ENCODE data around the gene TAOK1. TPM values are rescaled to one million over a fixed set of nuclear protein-coding genes. Genes with fewer than 3 reads are reported as not detected.

The TAOK1 gene
- total and polyA plus RNA-seq, 9 of the 15 experiments (the other 6 are each of a cell fraction or from before 2014, with no cell fraction given): 3.2 to 33.1 (median 16.5) TPM

DNA sequence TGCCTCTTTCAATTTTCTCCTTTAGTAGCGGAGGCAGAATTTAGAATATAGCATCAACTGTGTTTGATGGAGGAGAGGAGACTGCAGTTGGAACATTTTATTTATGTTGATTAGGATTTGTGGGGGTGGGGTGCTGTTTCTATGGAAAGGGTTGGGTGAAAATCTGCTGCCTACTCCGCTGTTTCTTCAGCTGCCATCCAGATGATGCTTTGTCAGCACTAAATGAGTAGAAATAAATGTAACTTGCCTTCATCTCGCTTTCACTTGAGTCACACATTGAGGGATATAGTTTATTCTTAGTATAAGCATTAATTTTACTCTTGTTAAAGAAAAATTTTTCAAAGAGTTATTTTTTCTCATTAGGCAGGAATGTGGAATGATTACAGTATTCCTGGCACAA lies 134.5 kb downstream of the TAOK1 start:
- Histone ChIP-seq H2AFZ (ENCODE audit: low read depth, low read length) (no peak overlapping the region), H3K4me3 (no peak overlapping the region), H3K4me1 (replicated peaks in 1 of 2; ENCODE audit: control insufficient read depth in 2 of 2, insufficient read depth in 2 of 2, low read length in 2 of 2) (no peaks in the 10 kb centered on the region), H3K27ac (ENCODE audit: extremely low read depth, low read depth, low read length) (no peak overlapping the region), H3K27me3 (ENCODE audit: control insufficient read depth in 2 of 2, insufficient read depth in 2 of 2, low read length in 2 of 2) (no peaks in the 10 kb centered on the region), H3K9ac (ENCODE audit: insufficient read depth in 1 of 2, low read depth in 2 of 2, low read length in 2 of 2) (no peak overlapping the region), H3K9me1 (ENCODE audit: control insufficient read depth, insufficient read depth, low read length) (no peaks in the 10 kb centered on the region), H3K36me3 (ENCODE audit: control insufficient read depth, insufficient read depth, low read length) (peaks cover 56% of the 10 kb centered on the region), H3K79me2 (ENCODE audit: control insufficient read depth, insufficient read depth, low read length) (no peaks in the 10 kb centered on the region), H4K20me1 (replicated peaks; ENCODE audit: control insufficient read depth, insufficient read depth, low read length) (no peaks in the 10 kb centered on the region), H3K9me3 (replicated peaks; ENCODE audit: control insufficient read depth, insufficient read depth, low read depth, low read length) (no peaks in the 10 kb centered on the region), H3K4me2 (ENCODE audit: insufficient read depth, low read length) (no peak overlapping the region)
- POLR2A ChIA-PET: interaction anchor here (0.6 to 1.8 kb wide), 5 partner anchors 9 to 122 kb away, joined by 4 to 8 read pairs (median 4); no protein-coding TSS in a partner anchor
- CTCF ChIA-PET (ENCODE audit: low intra/inter-chr PET ratio): no interaction called here
- TF ChIP-seq MAFK (IDR thresholded peaks at IDR 0.05; ENCODE audit: low read length) (peak; percentile 37; the same call in 1 of the 2 replicates), C11orf30 (IDR thresholded peaks at IDR 0.05; ENCODE audit: low read depth) (peak; percentile 28; the same call in 1 of the 2 replicates), GABPB2 (CRISPR knock-in tag; conservative IDR thresholded peaks at IDR 0.05) (no peak), ZNF316 (IDR thresholded peaks at IDR 0.05) (peak; percentile 59)
- ATAC-seq (no peak), FAIRE-seq (no peak), DNase-seq (ENCODE audit: extremely low read depth in 1 of 4, low spot score in 3 of 4) (no peak)
- no TSS peak for BruUV-seq (replicated peaks)
- in situ Hi-C loops (cut with MboI) (no loop called here), intact Hi-C loops (cut with micrococcal nuclease) (no loop called here)
- 100% methylated on average over 3 of the region's 3 CpGs for WGBS (ENCODE audit: insufficient coverage, low coverage, missing lambda C conversion rate)

DNA sequence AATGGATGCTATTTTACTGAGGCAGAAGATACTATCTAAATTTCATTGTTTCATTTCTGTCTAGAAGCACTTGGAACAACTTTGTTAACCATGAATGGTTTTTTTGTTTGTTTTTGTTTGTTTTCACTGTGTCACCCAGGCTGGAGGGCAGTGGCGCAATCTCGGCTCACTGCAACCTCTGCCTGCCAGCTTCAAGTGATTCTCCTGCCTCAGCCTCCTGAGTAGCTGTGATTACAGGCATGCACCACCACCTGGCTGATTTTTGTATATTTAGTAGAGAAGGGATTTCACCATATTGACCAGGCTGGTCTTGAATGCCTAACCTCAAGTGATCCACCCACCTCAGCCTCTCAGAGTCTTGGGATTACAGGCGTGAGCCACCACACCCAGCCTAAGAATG lies 136.2 kb downstream of the TAOK1 start:
- no peak for TF ChIP-seq ZNF384 (IDR thresholded peaks at IDR 0.05; ENCODE audit: low read depth, low read length)
- no peak for TF ChIP-seq ZKSCAN3 (CRISPR knock-in tag; IDR thresholded peaks at IDR 0.05)
- no peak for TF ChIP-seq ZBED1 (IDR thresholded peaks at IDR 0.05)
- no peak for TF ChIP-seq ESRRB (CRISPR knock-in tag; IDR thresholded peaks at IDR 0.05; ENCODE audit: borderline replicate concordance)
- no peak for TF ChIP-seq MECOM (CRISPR knock-in tag; IDR thresholded peaks at IDR 0.05)
- TF ChIP-seq, protein P1, sequence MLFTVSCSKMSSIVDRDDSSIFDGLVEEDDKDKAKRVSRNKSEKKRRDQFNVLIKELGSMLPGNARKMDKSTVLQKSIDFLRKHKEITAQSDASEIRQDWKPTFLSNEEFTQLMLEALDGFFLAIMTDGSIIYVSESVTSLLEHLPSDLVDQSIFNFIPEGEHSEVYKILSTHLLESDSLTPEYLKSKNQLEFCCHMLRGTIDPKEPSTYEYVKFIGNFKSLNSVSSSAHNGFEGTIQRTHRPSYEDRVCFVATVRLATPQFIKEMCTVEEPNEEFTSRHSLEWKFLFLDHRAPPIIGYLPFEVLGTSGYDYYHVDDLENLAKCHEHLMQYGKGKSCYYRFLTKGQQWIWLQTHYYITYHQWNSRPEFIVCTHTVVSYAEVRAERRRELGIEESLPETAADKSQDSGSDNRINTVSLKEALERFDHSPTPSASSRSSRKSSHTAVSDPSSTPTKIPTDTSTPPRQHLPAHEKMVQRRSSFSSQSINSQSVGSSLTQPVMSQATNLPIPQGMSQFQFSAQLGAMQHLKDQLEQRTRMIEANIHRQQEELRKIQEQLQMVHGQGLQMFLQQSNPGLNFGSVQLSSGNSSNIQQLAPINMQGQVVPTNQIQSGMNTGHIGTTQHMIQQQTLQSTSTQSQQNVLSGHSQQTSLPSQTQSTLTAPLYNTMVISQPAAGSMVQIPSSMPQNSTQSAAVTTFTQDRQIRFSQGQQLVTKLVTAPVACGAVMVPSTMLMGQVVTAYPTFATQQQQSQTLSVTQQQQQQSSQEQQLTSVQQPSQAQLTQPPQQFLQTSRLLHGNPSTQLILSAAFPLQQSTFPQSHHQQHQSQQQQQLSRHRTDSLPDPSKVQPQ (CRISPR knock-in tag; IDR thresholded peaks at IDR 0.05; ENCODE audit: borderline replicate concordance): no peak
- no peak for TF ChIP-seq SIN3A (IDR thresholded peaks at IDR 0.05; ENCODE audit: borderline replicate concordance in 2 of 2, control insufficient read depth in 1 of 2, low read depth in 2 of 2, low read length in 2 of 2)

More for the DNA sequence above, 136.2 kb downstream of the TAOK1 start:
- H3K36me3 ChIP-seq (ENCODE audit: control insufficient read depth, insufficient read depth, low read length): peaks cover 57% of the 10 kb centered on the region
- ChIA-PET CTCF (ENCODE audit: low intra/inter-chr PET ratio) (no interaction called here), POLR2A (interaction anchor here (0.6 kb wide), 1 partner anchor 21 kb away, joined by 3 read pairs; no protein-coding TSS in a partner anchor)
- BruUV-seq (replicated peaks): no TSS peak
- H3K79me2 ChIP-seq (ENCODE audit: control insufficient read depth, insufficient read depth, low read length): no peaks in the 10 kb centered on the region
- no peak overlapping the region for H3K27ac ChIP-seq (ENCODE audit: extremely low read depth, low read depth, low read length)
- in situ Hi-C loops (cut with MboI) (no loop called here), intact Hi-C loops (cut with micrococcal nuclease) (no loop called here)
- no peak for DNase-seq (ENCODE audit: extremely low read depth in 1 of 4, low spot score in 3 of 4)
- no peak overlapping the region for H3K9ac ChIP-seq (ENCODE audit: insufficient read depth in 1 of 2, low read depth in 2 of 2, low read length in 2 of 2)
- no peak overlapping the region for H2AFZ ChIP-seq (ENCODE audit: low read depth, low read length)
- H3K9me1 ChIP-seq (ENCODE audit: control insufficient read depth, insufficient read depth, low read length): no peaks in the 10 kb centered on the region
- no peaks in the 10 kb centered on the region for H3K9me3 ChIP-seq (replicated peaks; ENCODE audit: control insufficient read depth, insufficient read depth, low read depth, low read length)
- no peak overlapping the region for H3K4me2 ChIP-seq (ENCODE audit: insufficient read depth, low read length)
- no peaks in the 10 kb centered on the region for H3K4me1 ChIP-seq (replicated peaks in 1 of 2; ENCODE audit: control insufficient read depth in 2 of 2, insufficient read depth in 2 of 2, low read length in 2 of 2)
- no peak for FAIRE-seq
- H4K20me1 ChIP-seq (replicated peaks; ENCODE audit: control insufficient read depth, insufficient read depth, low read length): no peaks in the 10 kb centered on the region
- no peaks in the 10 kb centered on the region for H3K27me3 ChIP-seq (ENCODE audit: control insufficient read depth in 2 of 2, insufficient read depth in 2 of 2, low read length in 2 of 2)
- ATAC-seq: no peak
- no peak overlapping the region for H3K4me3 ChIP-seq
- WGBS (ENCODE audit: insufficient coverage, low coverage, missing lambda C conversion rate): 100% methylated on average over 3 of the region's 3 CpGs

All from K562 (cell line).